ENCODE results near the gene ARF1.

The ARF1 gene

DNA sequence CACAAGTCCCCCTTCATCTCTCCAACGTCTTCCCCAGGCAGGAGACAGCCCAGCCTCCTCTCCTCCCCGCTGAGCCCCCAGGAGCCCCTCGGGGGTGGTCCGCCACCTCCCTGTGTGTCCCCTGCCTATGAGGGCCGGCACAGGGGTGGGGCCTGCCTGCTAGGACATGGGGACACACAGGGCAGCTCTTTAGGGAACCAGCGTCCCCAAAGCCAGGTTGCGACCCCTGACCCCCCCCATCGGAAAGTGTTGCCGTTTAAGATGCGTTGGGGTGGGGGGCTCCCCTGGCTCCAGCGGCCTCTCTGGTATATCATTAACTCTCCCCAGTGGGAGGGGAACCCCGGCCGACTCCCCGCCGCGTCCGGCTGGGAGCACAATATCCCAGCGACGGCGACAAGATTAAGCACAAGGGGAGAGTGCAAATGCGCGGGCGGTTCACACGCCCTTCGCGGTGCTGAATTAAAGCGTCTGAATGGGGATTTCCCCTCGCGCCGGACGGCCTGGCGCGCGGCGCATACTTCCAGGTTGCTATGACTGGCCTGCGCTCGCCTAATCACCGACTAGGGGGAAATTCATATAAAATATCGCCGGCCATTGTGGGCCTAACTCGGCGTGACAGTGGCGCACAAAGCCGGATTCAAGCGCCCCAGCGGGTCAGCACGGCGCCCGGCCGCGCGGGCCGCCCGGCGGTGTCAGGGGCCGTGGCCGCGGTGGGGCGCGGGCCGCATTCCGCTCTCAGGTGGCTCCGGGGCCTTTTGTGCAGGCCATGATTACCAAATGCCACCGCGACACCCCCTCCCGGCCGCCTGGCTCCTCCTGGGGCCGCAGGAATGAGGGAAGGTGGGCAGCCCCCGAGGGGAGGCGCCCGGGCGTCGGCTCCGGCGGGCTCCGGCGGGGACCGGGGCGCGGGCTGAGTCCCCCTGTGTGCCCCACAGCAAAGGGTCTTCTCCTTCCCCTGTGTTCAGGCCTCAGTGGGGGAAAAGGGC, 44.8 kb upstream of the ARF1 start:
- no peak overlapping the region for H3K4me3 ChIP-seq (ENCODE audit: control insufficient read depth, low read depth, low read length)
- no peak for DNase-seq (ENCODE audit: low read depth)
- TF ChIP-seq, protein P1, sequence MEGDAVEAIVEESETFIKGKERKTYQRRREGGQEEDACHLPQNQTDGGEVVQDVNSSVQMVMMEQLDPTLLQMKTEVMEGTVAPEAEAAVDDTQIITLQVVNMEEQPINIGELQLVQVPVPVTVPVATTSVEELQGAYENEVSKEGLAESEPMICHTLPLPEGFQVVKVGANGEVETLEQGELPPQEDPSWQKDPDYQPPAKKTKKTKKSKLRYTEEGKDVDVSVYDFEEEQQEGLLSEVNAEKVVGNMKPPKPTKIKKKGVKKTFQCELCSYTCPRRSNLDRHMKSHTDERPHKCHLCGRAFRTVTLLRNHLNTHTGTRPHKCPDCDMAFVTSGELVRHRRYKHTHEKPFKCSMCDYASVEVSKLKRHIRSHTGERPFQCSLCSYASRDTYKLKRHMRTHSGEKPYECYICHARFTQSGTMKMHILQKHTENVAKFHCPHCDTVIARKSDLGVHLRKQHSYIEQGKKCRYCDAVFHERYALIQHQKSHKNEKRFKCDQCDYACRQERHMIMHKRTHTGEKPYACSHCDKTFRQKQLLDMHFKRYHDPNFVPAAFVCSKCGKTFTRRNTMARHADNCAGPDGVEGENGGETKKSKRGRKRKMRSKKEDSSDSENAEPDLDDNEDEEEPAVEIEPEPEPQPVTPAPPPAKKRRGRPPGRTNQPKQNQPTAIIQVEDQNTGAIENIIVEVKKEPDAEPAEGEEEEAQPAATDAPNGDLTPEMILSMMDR (IDR thresholded peaks at IDR 0.05; ENCODE audit: control insufficient read depth, insufficient read depth, low read depth, low read length, missing control alignments), result no peak

DNA sequence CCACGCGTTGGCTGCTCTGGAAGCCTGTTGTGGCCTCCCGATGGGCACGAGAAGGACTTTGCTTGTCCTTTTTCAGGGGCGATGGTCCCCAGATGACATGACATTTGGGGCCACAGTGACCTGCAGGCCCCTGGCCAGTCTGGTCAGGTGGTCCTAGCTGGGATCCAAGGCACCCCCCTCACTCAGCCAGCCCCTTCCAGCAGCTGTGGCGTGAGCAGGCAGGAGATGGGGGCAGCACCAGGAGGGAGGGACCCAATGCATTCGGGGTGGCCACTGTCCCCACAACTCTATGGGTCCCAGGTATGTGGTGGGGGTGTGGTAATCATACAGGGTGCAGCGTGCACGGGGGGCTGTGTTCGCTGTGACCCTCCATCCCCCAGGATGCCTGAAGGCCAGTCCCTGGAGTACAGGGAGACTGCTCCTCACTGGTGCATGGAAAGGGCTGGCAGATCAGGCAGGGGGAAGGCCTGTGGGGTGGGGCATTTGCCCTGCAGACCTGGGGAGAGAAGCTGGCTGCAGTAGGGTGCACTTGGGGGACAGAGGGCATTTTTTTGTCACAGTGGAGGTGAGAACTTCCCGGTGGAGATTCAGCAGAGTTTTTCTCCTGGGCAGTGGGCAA, 44.0 kb upstream of the ARF1 start:
- TF ChIP-seq, protein P1 (IDR thresholded peaks at IDR 0.05; ENCODE audit: control insufficient read depth, insufficient read depth, low read depth, low read length, missing control alignments), result no peak
- H3K4me3 ChIP-seq (ENCODE audit: control insufficient read depth, low read depth, low read length), result no peak overlapping the region
- DNase-seq (ENCODE audit: low read depth), result no peak

DNA sequence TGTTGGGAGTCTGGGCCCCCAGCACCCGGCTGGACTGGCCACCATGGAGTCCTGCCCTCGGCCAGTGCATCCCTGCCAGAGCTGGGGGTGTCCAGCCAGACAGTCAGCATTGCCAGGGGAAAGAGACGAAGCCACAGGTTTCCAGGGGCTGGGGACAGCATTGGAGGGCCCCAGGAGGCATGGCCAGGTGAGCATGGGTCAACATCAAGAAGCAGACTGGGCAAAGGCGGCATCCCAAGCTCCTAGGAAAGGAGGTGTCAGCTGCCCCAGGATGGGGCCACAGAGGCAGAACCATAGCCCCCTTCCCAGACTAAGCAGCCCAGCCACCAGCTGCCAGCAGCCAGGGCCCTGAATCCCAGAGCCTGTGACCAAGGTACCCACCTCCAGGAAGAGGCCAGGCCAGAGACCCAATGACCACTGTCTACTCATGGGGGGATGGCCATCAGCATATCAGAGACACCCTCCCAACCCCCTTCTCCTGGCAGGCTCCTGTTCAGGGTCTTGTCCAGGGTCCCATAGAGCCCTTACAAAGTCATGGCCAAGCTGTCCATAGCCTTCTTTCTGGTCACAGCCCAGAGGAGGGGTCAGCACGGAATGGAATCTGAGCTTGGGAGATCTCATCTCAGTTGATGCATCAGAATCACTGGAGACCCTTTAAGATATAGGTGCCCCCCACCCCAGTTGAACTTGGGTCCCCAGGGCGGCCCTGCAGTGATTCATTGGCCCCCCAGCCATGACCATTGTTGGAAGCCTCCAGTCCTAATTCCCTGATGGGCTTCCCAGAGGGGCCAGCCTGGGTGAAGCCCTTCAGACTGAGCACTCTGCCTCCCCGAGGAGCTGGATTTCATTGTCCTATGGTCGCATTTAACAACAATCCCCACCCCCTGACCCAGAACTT, 43.3 kb upstream of the ARF1 start:
- TF ChIP-seq, protein P1 (IDR thresholded peaks at IDR 0.05; ENCODE audit: control insufficient read depth, insufficient read depth, low read depth, low read length, missing control alignments), result no peak
- H3K4me3 ChIP-seq (ENCODE audit: control insufficient read depth, low read depth, low read length), result no peak overlapping the region
- DNase-seq (ENCODE audit: low read depth), result no peak

DNA sequence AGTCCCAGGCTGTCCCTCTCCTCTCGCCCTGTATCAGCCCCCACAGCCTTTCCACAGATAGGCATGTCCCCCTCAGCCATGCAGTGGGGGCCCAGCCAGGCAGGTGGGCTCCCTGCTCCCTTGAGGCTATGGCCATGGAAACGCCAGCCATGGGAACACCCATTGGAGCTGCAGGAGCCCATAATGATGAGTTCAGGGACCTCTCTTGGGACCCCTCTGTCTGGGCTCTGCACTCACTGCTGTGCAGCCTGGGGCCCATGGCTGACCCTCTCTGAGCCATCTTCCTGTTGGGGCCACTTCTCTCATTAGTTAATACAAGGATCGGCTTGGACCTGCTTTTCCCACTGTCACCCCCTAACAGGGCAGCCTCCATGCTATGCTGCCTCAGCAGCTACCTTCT, 42.5 kb upstream of the ARF1 start:
- DNase-seq (ENCODE audit: low read depth), result no peak
- TF ChIP-seq, protein P1 (IDR thresholded peaks at IDR 0.05; ENCODE audit: control insufficient read depth, insufficient read depth, low read depth, low read length, missing control alignments), result no peak
- H3K4me3 ChIP-seq (ENCODE audit: control insufficient read depth, low read depth, low read length), result no peak overlapping the region

DNA sequence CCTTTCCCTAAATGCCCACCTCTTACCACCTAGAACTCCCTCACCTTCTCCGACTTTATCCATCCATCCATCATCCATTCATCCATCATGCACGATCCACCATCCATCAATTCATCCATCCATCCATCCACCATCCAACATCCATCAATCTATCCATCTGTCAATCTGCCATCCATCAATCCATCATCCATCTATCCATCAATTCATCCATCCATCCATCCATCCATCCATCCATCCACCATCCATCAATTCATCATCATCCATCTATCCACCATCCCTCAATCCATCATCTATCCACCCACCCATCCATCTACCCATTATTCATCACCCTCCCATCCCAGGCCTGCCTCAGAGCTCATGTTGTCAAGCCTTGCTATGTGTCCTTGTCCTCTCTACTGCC, 41.2 kb upstream of the ARF1 start:
- TF ChIP-seq, protein P1 (IDR thresholded peaks at IDR 0.05; ENCODE audit: control insufficient read depth, insufficient read depth, low read depth, low read length, missing control alignments), result no peak
- DNase-seq (ENCODE audit: low read depth), result no peak
- H3K4me3 ChIP-seq (ENCODE audit: control insufficient read depth, low read depth, low read length), result no peak overlapping the region

DNA sequence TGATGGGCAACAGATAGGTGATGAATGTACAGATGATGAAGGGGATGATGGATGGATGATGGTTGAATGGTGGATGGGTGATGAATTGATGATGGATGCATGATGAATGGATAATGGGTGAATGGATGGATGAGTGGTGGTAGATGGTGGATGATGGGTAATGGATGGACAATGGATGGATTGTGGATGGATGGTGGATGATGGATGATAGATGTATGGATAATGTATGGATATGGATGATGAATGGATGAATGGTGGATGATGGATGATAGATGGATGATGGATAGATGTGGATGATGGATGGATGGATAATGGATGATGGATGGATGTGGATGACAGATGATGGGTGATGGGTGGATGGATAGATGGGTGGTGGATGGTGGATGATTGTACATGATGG, 40.0 kb upstream of the ARF1 start:
- no peak for DNase-seq (ENCODE audit: low read depth)
- TF ChIP-seq, protein P1 (IDR thresholded peaks at IDR 0.05; ENCODE audit: control insufficient read depth, insufficient read depth, low read depth, low read length, missing control alignments), result no peak
- no peak overlapping the region for H3K4me3 ChIP-seq (ENCODE audit: control insufficient read depth, low read depth, low read length)
